ENCODE data around the gene GINS2. TPM values are rescaled to one million over a fixed set of nuclear protein-coding genes. Genes with fewer than 3 reads are reported as not detected.

The GINS2 gene
- total RNA-seq, 3 donors from 2014 or later (not counting 1 experiment from before 2014, with no cell fraction given) = 0.73 to 2.6 (median 0.89) TPM

GRCh38 chr16:85687651-85688471 is 893 bp downstream of the GINS2 start:
- no peaks in the 10 kb centered on the region for H3K27me3 ChIP-seq (ENCODE audit: control insufficient read depth, insufficient read depth, low read length)
- intact Hi-C loops (cut with micrococcal nuclease) = no loop called here
- peak overlapping the region; percentile 81 for H3K4me3 Mint-ChIP-seq
- no peaks in the 10 kb centered on the region for H3K36me3 Mint-ChIP-seq
- H3K4me1 Mint-ChIP-seq = no peaks in the 10 kb centered on the region
- WGBS (ENCODE audit: insufficient coverage) = 82% methylated on average over 49 of the region's 49 CpGs
- H3K4me3 ChIP-seq (ENCODE audit: low read length) = peak overlapping the region; percentile 49
- no peaks in the 10 kb centered on the region for H3K36me3 ChIP-seq (ENCODE audit: control insufficient read depth, insufficient read depth, low read length)
- peaks cover 17% of the 10 kb centered on the region for H3K4me1 ChIP-seq (ENCODE audit: control insufficient read depth, insufficient read depth, low read length)
- no peak for DNase-seq
- no peak for TF ChIP-seq CTCF (IDR thresholded peaks at IDR 0.05)
- no peak for ATAC-seq
- H3K9me3 ChIP-seq (ENCODE audit: control insufficient read depth, insufficient read depth, low read length) = no peaks in the 10 kb centered on the region
- H3K9me3 Mint-ChIP-seq = no peaks in the 10 kb centered on the region
- H3K27ac Mint-ChIP-seq = no peak overlapping the region
- H3K27me3 Mint-ChIP-seq (ENCODE audit: low read depth in 2 of 2) = no peaks in the 10 kb centered on the region
- no peak overlapping the region for H3K27ac ChIP-seq (ENCODE audit: low read length)

- H3K27me3 ChIP-seq (ENCODE audit: control insufficient read depth, insufficient read depth, low read length) = no peaks in the 10 kb centered on the region
- no peak overlapping the region for H3K4me3 ChIP-seq (ENCODE audit: low read length)
- peaks cover 17% of the 10 kb centered on the region for H3K4me1 ChIP-seq (ENCODE audit: control insufficient read depth, insufficient read depth, low read length)
- no peak for TF ChIP-seq CTCF (IDR thresholded peaks at IDR 0.05)
- Mint-ChIP-seq H3K27ac (no peak overlapping the region), H3K9me3 (no peaks in the 10 kb centered on the region), H3K4me3 (peak overlapping the region; percentile 58), H3K27me3 (ENCODE audit: low read depth in 2 of 2) (no peaks in the 10 kb centered on the region), H3K36me3 (no peaks in the 10 kb centered on the region), H3K4me1 (no peaks in the 10 kb centered on the region)
- no peak overlapping the region for H3K27ac ChIP-seq (ENCODE audit: low read length)
- no peaks in the 10 kb centered on the region for H3K9me3 ChIP-seq (ENCODE audit: control insufficient read depth, insufficient read depth, low read length)
- no peaks in the 10 kb centered on the region for H3K36me3 ChIP-seq (ENCODE audit: control insufficient read depth, insufficient read depth, low read length)
- DNase-seq (no peak), ATAC-seq (no peak)
- intact Hi-C loops (cut with micrococcal nuclease) = no loop called here
- WGBS (ENCODE audit: insufficient coverage) = 74% methylated on average over 15 of the region's 15 CpGs
Measured at GRCh38 chr16:85686912-85687591, 1.7 kb downstream of the GINS2 start.

GRCh38 chr16:85685251-85685650 is 3.5 kb downstream of the GINS2 start:
- Histone ChIP-seq H3K36me3 (ENCODE audit: control insufficient read depth, insufficient read depth, low read length) (no peaks in the 10 kb centered on the region), H3K4me3 (ENCODE audit: low read length) (no peak overlapping the region), H3K9me3 (ENCODE audit: control insufficient read depth, insufficient read depth, low read length) (no peaks in the 10 kb centered on the region), H3K27ac (ENCODE audit: low read length) (no peak overlapping the region), H3K27me3 (ENCODE audit: control insufficient read depth, insufficient read depth, low read length) (no peaks in the 10 kb centered on the region), H3K4me1 (ENCODE audit: control insufficient read depth, insufficient read depth, low read length) (peaks cover 17% of the 10 kb centered on the region)
- intact Hi-C loops (cut with micrococcal nuclease) = no loop called here
- no peak overlapping the region for H3K27ac Mint-ChIP-seq
- H3K4me3 Mint-ChIP-seq = no peak overlapping the region
- DNase-seq = no peak
- TF ChIP-seq CTCF (IDR thresholded peaks at IDR 0.05) = no peak
- peaks cover 7 to 12% of the 10 kb centered on the region in 2 donors for H3K4me1 Mint-ChIP-seq
- ATAC-seq = no peak
- no peaks in the 10 kb centered on the region for H3K9me3 Mint-ChIP-seq
- no peaks in the 10 kb centered on the region for H3K27me3 Mint-ChIP-seq (ENCODE audit: low read depth in 2 of 2)
- 91% methylated on average over 2 of the region's 2 CpGs for WGBS (ENCODE audit: insufficient coverage)
- H3K36me3 Mint-ChIP-seq = no peaks in the 10 kb centered on the region

All from natural killer cell (primary cell).